ENCODE data around the gene ST6GALNAC6.

The ST6GALNAC6 gene, protein sequence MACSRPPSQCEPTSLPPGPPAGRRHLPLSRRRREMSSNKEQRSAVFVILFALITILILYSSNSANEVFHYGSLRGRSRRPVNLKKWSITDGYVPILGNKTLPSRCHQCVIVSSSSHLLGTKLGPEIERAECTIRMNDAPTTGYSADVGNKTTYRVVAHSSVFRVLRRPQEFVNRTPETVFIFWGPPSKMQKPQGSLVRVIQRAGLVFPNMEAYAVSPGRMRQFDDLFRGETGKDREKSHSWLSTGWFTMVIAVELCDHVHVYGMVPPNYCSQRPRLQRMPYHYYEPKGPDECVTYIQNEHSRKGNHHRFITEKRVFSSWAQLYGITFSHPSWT

DNA sequence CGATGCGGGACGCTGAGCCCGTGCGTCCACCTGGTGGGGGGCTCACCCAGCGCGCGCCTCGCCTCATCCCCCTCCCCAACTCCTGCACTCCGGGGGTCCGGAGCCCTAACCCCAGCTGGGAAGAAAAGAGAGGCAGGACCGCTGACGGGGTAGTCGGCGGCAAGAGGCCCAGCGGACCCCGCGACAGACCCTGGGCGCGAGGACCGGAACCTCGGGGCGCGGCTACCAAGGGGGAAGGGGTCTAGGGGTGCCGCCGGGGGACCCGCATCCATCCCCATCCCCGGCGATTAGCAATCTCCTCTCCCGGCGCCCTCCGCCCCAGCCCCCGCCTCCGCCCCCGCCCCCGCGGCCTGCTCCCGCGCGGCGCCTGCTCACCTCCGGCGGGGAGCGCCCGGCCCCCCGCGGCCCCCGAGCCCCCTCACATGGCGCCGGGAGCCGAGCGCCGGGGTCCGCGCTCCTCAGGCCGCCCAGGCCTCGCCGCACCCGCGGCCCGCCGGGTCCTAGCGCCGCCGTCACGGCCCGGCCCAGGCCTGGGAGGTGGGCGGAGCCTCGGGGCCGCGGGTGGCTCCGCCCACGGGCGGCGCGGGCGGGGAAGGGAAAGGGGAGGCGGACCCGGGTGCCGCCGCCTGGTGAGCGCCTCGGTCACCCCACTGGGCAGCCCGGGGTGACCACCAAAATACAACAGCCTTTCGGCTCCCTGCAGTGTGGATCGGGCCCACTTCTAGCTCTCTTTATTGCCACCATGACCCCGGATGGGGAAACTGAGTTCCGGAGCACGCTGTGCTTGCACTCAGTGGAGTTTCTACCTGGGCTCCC is at the start of gene ST6GALNAC6:
Gene ST6GALNAC6 (minus strand): TSS at position 476 of the 816 bp plus-strand sequence. CDS start 1,622 bp downstream, outside the sequence.
- FAIRE-seq, result no peak

DNA sequence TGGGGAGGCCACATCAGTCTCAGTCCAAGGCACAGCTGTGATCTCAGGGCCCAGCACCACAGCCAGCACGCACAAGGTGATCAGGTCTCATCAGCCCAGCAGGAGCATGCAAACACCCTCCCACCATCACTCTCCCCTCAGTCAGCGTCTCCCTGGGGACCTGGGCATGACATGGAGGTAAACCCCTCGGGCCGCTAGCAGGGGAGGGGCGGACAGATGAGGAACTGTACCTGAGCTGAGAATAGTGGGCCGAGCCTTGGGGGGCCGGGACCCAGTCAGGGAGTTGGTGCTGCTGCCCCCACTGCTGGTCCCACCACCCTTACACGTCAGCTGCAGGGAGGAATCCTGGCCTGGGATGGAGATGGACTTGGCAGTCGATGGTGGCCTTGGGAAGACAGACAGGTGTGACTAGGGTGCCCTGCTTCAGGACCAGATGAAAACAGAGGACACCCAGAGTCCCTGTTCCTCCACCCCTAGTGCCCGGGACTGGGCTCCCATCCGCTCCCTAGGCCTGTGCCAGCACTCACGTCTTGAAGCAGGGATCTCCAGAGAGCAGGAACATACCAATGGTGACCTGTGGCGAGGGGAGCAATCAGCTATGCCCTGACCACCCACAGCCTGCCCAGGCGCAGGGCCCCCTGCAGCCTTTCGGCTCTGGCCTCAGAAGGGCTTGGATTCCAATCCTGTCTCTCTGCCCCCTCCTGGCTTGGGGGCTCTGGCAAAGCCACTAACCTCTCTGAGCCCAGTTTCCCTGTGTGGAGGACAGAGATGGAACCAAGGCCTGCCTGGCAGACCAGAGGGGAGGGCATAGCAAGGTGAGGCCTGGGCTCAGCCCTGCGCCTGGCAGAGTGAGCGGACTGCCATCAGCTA is 48.7 kb upstream of the ST6GALNAC6 start:
- no peak for FAIRE-seq

DNA sequence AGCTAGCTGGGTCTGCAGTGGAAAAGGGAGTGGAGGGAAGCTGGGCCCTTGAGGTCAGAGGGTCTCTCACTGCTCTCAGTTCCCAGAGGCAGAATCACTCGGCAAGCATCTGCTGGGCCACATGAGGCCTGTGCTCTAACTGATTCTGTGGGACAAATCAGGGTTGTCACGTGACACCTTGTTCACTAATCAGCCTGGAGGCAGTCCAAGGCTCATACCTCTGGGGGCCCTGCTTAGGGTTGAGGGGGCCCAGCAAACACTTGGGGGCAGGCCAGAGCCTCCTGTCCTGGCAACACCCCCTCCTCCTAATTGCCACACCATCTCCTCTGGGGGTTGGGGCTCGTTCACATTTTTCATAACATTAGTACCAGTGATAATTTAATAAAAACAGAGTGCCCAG is 47.3 kb upstream of the ST6GALNAC6 start:
- FAIRE-seq, result no peak

DNA sequence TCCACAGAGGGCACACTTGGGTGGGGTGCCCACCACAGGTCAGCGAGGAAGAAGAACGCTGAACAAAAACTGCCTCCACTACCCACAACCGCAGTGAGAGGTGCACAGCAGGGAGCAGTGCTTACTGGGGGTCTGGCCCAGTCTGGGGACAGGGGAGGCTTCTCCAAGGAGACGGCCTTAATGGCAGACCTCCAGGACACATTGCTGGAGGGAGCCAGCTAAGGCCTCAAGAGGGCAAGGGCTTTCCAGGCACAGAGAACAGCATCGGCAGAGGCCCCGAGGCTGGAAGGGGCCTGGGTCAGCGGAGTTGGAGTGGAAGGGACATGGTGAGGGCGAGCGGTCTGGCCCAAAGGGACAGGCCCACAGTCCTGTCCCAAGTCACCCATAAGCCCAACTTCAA is 46.5 kb upstream of the ST6GALNAC6 start:
- no peak for FAIRE-seq

DNA sequence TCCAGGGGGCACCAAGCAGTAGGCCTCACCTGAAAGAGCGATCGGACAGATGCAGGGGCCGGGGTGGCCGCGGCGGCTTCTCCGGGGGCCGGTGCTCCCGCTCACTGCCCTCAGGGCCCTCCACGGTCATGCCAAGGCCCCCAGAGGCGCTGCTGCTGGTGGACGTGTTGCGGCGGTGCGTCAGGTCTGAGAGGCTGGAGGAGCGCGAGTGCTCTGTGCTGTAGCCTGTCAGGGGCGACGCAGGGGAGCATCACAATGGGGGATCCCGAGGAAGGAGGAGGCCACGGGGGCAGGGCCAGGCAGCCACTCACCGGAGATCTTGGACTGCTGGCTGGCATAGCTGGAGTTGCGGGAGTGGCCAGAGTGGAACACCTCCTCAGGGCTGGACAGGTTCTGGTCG is 45.9 kb upstream of the ST6GALNAC6 start:
- FAIRE-seq, result no peak

DNA sequence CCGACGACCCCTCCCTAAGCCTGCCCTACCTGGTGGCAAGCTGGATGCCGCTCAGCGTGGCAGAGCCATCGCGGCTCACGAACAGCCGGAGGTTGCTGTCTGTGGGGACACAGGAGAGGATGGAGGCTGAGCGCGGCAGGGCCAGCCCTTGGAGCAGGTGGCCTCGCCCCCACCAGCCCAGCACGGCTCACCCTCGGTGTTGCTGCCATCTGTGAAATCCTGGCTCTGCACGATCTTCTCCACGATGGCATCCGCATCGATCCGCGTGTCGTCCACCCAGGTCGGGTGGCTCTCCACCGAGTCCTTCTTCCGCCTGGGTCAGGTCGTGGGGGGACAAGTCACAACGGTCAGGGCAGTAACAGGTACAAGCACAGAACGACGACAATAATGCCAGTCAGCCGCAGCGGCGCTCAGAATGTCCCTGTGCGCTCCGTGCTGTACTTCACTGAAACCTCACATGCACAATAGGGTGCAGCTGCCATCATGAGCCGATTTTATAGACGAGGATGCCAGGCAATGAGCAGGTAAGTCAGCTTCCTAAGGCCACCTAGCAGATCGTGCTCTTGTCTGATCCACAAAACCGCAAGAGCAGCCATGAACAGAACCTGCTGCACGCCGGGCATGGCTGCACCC is 45.3 kb upstream of the ST6GALNAC6 start:
- FAIRE-seq, result no peak

DNA sequence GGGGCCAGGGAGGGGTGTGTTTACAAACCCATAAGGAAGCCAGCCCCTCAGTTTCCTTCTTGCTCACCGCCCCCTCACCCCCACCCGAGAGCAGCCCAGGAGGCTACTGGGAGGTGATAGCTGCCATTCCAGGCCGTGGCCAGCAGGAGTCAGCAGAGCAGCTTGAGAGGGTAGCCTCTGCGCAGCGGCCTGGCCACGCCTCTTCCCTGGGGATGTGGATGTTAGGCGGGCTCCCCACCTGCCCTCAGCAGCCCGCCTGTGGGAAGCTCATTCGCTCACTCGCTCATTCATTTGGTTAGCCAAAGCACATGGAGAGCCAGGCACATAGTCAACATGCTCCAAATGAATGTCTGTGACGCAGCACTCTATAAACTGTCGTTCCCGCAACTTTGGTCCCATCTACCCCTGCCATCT is 44.3 kb upstream of the ST6GALNAC6 start:
- FAIRE-seq, result no peak

DNA sequence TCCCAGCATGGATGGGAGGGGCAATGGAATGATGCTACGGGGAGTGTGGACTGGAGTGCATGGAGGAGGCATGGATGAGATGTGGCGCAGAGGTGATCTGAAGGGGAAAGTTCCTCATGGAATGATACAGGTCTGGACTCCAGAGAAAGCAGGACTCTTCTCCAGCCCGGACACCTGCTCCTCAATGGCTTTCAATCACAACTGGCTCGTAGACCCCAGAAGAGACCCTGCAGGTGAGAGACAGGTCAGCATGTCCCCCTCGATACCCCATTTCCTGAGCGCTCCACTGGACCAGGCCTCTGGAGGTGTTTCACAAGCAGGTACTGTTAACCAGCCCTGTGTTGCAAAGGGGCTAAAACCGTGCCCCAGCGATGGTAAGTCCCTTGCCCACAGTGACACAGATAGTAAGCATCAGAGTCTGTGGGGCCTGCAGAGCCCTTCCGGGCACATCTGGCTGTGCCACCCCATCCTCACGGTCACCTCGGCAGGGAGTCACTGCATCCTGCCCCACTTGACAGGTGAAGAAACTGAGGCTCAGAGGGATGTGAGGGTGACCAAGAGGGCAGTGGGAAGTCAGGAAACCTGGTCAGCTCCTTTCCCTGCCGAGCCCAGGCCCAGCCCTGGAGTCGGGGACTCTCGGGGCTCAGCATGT is 43.7 kb upstream of the ST6GALNAC6 start:
- no peak for FAIRE-seq

DNA sequence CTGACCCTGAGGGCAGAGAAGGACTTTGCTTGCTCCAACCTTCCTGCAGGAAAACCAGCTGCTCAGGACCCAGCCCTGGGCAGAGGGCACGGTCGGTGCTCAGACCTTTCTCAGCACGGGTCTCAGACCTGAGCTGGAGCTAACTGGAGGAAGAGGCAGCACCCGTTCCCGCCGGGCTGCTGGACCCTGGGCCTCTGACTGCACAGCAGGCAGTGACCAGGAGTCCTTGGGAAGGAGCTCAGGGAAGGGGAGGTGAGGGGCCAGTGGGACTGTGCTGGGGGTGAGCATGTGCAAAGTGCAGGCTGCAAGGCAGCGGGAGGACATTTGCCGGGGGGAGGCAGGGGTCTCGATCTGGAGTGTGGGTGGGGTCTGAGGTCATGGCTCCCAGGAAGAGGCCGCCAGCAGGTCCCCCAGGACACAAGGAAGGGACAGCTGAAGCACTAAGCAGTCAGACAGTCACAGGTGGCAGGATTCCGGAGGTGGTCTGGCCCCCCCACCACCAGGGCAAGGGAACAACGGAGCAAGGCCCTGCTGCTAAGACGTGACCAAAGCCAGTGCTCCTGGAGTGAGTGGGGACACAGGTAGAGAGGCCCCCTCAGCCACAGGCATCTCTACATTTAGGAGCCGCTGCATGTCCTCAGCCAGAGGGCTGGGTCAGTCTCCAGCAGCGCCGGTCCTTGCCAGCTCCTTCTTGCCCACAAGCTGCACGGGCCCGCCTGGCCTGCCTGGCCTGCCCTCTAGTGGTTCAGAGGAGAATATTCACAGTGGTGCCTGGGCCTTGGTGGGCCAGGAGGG is 43.0 kb upstream of the ST6GALNAC6 start:
- FAIRE-seq, result no peak

DNA sequence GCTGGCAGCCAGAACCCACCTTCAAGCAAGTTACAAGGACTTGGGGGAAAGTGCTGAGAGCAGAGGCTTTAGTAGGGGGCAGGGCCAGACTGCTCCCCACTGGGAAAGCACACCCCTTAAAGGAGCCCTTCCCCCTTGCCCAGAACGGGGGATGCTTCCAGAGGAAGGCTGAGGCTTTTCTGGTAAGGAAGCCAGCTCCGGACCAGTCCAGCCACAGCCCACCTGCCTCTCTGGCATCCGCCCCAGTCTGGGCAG is 42.5 kb upstream of the ST6GALNAC6 start:
- no peak for FAIRE-seq

DNA sequence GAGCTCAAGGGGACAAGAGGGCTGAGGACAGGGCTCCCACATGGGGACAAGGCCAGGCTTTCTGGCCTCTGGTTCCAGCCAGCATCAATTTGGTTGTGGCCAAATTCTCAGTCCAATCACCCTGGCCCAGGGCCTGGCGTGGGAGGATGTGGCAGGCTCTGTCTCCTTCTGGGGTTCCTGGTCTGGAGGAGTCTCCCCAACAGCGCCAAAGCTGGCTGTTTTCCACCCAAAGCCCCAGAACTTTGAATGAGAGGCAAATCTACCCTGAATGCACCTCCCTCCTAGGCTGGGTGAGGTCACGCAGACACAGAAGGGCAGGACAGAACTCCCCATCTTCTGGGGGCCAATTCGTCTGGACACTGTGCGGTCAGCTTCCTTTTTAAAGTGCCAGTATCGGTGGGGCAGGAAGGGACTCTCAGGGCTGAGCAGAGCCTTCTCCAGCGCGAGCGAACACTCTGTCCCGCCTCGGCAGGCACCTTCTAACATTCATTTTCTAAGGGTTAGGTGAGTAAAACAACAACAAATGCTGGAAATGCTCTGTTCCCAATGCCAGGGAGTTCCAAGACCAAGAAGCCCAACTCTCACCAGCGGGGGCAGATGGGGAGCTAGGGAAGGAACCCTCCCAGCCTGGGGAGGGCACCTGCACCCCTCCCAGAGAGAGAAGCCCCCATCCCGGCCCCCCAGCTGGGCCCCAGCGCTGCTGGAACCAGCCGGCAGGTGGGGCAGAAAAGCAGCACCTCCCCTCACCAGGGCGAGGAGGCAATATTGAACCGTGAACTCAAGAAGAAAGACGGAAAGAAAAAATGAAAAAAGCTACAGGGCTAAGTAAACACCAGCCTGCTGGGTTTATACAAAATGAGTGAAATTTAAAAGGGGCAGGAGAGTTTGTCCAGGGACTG is 41.9 kb upstream of the ST6GALNAC6 start:
- FAIRE-seq, result no peak

DNA sequence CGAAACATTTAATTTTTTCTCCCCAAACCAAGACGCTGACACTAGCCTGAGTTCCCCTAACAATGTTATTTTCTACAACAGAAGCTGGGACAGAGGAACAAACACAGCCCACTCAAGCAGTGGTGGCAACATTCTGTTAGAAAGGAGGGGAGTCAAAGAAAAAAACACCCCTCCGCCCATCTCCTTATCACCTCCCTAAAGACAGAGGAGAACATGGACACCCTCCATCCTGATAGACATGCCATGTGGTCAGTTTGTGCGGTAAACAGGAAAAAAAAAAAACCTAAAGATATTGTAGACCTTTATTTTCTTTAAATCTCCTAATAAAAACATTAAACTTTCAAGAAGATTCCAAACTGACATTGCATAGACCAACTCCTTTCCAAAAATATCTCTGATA is 41.2 kb upstream of the ST6GALNAC6 start:
- FAIRE-seq, result no peak

DNA sequence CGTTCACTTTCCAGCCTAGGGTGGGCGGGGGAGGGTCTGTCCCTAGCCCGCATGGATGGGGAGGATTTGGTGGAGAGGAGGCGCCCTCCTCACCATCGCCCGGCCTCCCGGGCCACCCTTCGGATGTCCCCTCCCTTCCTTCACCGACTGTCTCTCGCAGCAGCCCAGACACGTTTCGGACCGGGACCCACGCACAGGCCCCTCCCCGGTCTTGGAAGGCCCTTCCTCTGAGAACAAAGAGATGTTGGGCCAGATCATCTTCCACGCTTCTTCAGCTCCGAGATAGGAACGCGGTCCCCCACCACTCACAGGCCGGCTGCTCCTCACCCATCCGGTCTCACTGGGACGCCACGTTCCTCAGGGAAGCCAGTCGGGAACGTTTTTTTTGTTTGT is 38.9 kb upstream of the ST6GALNAC6 start:
- no peak for FAIRE-seq

DNA sequence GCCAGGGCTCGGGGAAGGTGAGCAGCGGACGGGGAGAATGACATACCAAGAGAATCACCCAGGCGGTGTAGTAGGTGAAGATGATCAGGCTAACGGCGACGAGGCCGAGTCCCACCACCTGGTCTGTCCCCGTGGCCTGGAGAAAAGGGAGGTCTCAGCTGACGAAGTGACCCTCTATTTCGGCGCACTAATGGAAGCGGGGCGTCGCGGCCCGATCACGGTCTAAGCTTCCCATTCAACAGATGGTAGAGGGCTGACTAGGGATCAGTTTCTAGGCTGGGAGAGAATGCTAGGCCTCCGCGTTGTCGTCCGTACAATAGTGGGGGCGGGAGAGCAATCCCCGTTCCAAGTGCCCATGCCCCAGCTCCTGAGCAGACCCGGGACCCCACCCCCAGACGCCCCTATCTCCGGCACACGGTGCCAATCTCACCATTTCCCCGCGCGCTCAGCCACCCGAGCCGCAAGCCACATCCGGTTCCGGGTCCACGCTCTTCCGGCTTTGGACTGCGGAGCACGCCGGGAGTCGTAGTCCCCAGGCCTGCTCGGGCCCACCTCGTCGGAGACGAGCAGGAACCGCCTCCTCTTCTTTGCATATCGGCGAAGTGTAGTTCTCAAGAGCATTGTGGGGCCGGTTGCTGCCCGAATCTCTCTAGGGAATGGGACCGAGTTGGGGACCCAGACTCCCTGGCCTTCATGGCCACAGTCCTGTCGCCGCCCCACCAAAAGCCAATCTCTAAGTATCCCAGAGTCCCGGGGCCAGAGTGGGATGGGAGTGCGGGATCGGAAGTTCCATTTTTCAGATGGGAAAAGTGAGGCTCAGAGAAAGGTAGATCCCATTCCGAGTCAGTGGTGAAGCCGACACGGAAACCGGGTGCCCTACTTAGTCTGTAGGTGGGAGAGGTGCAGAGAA is 38.2 kb upstream of the ST6GALNAC6 start, which contains the start of gene DPM2:
Gene DPM2 (minus strand): TSS at position 467 of the 910 bp plus-strand sequence. CDS start 34 bp downstream, at position 433.
- FAIRE-seq, result no peak

DNA sequence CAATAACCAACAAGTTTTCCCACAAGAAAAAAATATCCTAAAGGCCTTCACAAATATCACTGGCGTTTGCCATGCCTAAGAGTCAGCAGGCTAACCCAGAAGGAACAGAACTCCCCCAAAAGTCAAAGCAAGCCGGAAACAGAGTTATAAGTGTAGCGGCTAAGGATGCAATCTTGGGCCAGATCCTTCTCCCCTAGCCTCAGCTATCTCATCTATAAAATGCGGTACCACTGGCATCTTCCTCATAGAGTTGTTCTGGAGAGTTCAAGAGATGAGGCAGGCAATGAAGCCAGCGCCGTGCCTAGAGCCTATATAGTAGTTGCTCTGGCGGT is 37.6 kb upstream of the ST6GALNAC6 start:
- no peak for FAIRE-seq

DNA sequence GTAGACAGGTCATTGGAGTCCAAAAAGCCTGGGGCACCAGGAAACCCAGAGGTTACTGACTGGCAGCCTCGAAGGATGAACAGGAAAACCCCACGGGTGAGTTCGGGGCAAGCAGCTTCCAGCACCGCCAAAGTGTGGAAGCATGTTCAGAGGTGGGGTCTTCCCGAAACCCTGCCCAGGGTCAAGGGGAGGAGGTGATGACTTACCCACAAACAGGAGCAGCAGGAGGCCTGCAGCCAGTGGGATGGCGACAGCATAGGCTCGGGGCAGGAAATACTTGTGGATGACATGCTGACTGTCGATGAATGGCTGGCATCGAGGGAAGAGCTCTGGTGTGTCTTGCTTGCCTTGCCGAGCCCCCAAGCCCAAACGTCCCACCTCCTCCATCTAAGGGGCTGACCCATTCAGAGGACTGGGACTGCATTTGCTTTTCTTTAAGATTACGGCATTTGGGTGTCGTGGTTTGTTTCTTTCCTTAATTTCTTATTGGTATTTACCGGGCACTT is 37.0 kb upstream of the ST6GALNAC6 start:
- FAIRE-seq, result no peak

DNA sequence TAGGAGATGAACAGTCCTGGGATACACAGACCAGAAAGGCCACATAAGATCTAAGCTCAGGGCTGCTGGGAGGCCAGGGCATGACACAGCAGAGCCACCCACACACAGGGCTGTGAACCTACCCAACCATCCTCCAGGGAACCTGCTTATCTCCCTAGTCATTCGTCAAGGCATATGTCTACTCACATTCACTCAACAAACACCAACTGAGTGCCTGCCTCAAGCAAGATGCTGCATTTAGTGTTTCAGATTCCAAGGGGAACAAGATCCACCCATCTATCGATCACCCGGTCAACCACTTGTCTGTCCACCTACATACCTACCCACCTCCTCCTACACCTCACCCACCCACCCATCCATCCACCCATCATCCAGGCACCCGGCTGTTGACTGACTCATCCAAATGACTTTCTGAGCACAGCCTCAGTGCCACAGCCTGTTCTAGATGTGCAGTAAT is 36.4 kb upstream of the ST6GALNAC6 start:
- no peak for FAIRE-seq

DNA sequence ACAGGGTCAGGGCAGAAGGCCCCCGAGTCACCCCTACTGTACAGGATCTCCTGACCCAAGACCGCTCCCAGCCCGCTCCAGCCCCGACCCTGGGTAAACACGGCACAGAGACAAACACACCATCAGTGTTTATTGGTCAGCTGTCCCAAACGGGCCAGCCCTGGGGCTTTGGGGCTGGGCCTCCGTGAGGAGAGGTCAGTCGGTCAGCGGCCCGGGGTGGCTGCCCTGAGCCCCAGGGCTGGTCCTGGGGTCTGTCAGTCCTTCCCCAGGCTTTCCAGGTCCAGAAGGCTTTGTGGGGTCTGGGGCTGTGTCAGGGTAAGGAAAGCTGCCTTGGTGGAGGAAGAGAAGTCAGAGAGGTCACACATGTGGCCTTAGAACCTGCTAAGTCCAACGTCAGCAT is 35.6 kb upstream of the ST6GALNAC6 start:
- no peak for FAIRE-seq

DNA sequence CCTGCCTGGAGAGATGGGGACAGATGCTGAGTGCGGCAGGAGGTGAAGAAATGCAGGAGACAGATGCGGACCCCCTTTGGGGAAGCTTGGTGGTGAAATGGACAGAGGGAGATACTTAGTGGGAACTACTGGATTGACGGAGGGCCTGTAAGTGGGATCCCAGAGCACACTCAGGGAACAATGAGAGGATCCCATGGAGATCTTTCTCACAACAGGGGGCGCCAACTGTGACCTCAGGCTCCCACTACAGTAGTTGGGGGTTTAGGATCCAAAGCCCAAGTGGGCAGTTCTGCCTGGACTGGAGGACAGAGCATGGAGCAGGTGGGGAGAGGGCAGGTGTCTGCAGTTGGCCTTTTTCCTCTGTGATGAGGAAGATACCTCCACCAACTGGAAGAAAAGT is 34.8 kb upstream of the ST6GALNAC6 start:
- no peak for FAIRE-seq
